ENCODE measurements around the gene TGOLN2. TPM values are rescaled to one million over a fixed set of nuclear protein-coding genes. Genes with fewer than 3 reads are reported as not detected.
"Not testable (repeated sequence)": the region's sequence is repeated elsewhere in the genome, so short reads cannot be mapped to it uniquely, and the experiment has no call there.

Gene TGOLN2
- polyA plus RNA-seq, 3 donors = 68.2 to 157 (median 111) TPM

- Mint-ChIP-seq H3K27me3 (ENCODE audit: low read depth in 3 of 3) (no peaks in the 10 kb centered on the region), H3K36me3 (peaks cover 50 to 57% of the 10 kb centered on the region in 2 donors), H3K27ac (peak overlapping the region in 1 of 7 donors; percentile 31), H3K4me1 (no peaks in the 10 kb centered on the region), H3K4me3 (no peak overlapping the region), H3K9me3 (no peaks in the 10 kb centered on the region)
- no peak overlapping the region for H3K4me2 ChIP-seq (replicated peaks; ENCODE audit: extremely low read depth, low read length, poor library complexity, severe bottlenecking)
- no peak for DNase-seq
- H2AFZ ChIP-seq (ENCODE audit: insufficient read depth, low read depth, low read length, poor library complexity, severe bottlenecking) = no peak overlapping the region
- 100% methylated on average over 1 of the region's 5 CpGs for WGBS (ENCODE audit: insufficient coverage)
- no peaks in the 10 kb centered on the region for H3K79me2 ChIP-seq (ENCODE audit: insufficient read depth, low read length)
- H3K27ac ChIP-seq (ENCODE audit: low read depth in 1 of 2, low read length in 2 of 2) = no peak overlapping the region
- TF ChIP-seq CTCF (IDR thresholded peaks at IDR 0.05) = no peak
- H4K20me1 ChIP-seq (ENCODE audit: insufficient read depth, low read length) = no peaks in the 10 kb centered on the region
- H3K36me3 ChIP-seq (replicated peaks in 1 of 2; ENCODE audit: control insufficient read depth in 1 of 2, insufficient read depth in 2 of 2, low read length in 2 of 2) = peaks cover 19 to 64% of the 10 kb centered on the region in 2 donors
- no peaks in the 10 kb centered on the region for H3K9me3 ChIP-seq (replicated peaks in 1 of 2; ENCODE audit: control insufficient read depth in 1 of 2, insufficient read depth in 1 of 2, low read length in 2 of 2)
- H3K27me3 ChIP-seq (ENCODE audit: control insufficient read depth in 2 of 2, insufficient read depth in 2 of 2, low read length in 2 of 2) = no peaks in the 10 kb centered on the region
- H3K4me3 ChIP-seq (replicated peaks in 1 of 3; ENCODE audit: low read depth in 2 of 3, low read length in 3 of 3) = no peak overlapping the region
- no peak overlapping the region for H3K9ac ChIP-seq (ENCODE audit: insufficient read depth, low read length, poor library complexity, severe bottlenecking)
- intact Hi-C loops (cut with micrococcal nuclease) = no loop called here
- no peaks in the 10 kb centered on the region for H3K4me1 ChIP-seq (ENCODE audit: control insufficient read depth in 1 of 2, insufficient read depth in 2 of 2, low read length in 2 of 2)
Measured at GRCh38 chr2:85367180-85367579, 39.4 kb upstream of the TGOLN2 start.

DNA sequence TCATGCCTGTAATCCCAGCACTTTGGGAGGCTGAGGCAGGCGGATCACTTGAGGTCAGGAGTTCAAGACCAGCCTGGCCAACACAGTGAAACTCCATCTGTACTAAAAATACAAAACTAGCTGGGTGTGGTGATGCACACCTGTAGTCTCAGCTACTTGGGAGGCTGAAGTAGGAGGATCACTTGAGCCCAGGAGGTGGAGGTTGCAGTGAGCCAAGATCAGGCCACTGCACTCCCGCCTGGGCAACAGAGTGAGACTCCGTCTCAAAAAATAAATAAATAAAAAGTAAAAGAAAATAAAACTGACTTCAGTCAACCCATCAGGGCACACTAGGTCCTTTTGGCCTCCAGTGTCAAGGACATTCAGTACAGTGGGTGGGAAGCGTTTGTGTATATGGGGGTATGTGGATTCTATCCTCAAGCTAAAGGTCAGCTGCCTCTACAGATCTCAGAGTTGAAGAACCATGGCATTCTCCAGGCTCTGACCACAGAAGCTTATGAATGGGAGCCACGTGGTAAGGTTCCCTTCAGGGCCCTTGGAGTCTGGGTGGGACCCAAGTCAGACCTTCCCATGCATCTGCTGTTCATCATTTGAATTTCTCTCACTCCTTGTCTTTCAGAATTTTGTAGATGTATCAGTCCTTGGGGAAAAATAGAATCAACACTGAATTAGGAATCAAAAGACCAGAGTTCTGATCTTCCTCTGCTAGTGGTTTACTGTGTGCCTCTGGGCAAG is 35.0 kb upstream of the TGOLN2 start:
- H3K9ac ChIP-seq (ENCODE audit: insufficient read depth, low read length, poor library complexity, severe bottlenecking); H3K27me3 Mint-ChIP-seq (ENCODE audit: low read depth in 3 of 3); H3K79me2 ChIP-seq (ENCODE audit: insufficient read depth, low read length); H3K4me3 ChIP-seq (replicated peaks in 1 of 3; ENCODE audit: low read depth in 2 of 3, low read length in 3 of 3); H3K9me3 ChIP-seq (replicated peaks in 1 of 2; ENCODE audit: control insufficient read depth in 1 of 2, insufficient read depth in 1 of 2, low read length in 2 of 2); H3K4me2 ChIP-seq (replicated peaks; ENCODE audit: extremely low read depth, low read length, poor library complexity, severe bottlenecking); H3K27ac ChIP-seq (ENCODE audit: low read depth in 1 of 2, low read length in 2 of 2); intact Hi-C loops (cut with micrococcal nuclease); H3K27me3 ChIP-seq (ENCODE audit: control insufficient read depth in 2 of 2, insufficient read depth in 2 of 2, low read length in 2 of 2); H3K4me1 Mint-ChIP-seq; H3K4me3 Mint-ChIP-seq; DNase-seq; H4K20me1 ChIP-seq (ENCODE audit: insufficient read depth, low read length); H3K9me3 Mint-ChIP-seq; H2AFZ ChIP-seq (ENCODE audit: insufficient read depth, low read depth, low read length, poor library complexity, severe bottlenecking); H3K4me1 ChIP-seq (ENCODE audit: control insufficient read depth in 1 of 2, insufficient read depth in 2 of 2, low read length in 2 of 2): not testable (repeated sequence)
- Mint-ChIP-seq H3K36me3 (peaks cover 62 to 66% of the 10 kb centered on the region in 2 donors), H3K27ac (peak overlapping the region in 1 of 7 donors; percentile 33)
- WGBS (ENCODE audit: insufficient coverage) = 100% methylated on average over 1 of the region's 5 CpGs
- H3K36me3 ChIP-seq (replicated peaks in 1 of 2; ENCODE audit: control insufficient read depth in 1 of 2, insufficient read depth in 2 of 2, low read length in 2 of 2) = peaks cover 35 to 71% of the 10 kb centered on the region in 2 donors

Data from CD14-positive monocyte (primary cell).